HG03045 (cell line): ENCODE measurements around the gene RNU5D-1.
"Not testable (repeated sequence)": the region's sequence is repeated elsewhere in the genome, so short reads cannot be mapped to it uniquely, and the experiment has no call there.

Experiments
- ATAC-seq: cut with Tn5 transposase; IDR thresholded peaks from one replicate; pipeline ENCODE4 v1.9.1; 2021; ENCODE audit warnings: mild to moderate bottlenecking, moderate library complexity; ENCODE audit not compliant: unreplicated experiment

RNU5D-1 gene

GRCh38 chr1:44730741-44731512 lies at the start of gene RNU5D-1:
Gene RNU5D-1, minus strand, starts transcription at chr1:44731170.
- peak; percentile 69 for ATAC-seq

GRCh38 chr1:44780583-44781121 lies 49.7 kb upstream of the RNU5D-1 start:
- ATAC-seq, result no peak

GRCh38 chr1:44778705-44779576 lies 48.0 kb upstream of the RNU5D-1 start:
- ATAC-seq, result no peak

- ATAC-seq, result no peak
Measured at GRCh38 chr1:44777969-44778635, 47.1 kb upstream of the RNU5D-1 start.

- no peak for ATAC-seq
Measured at GRCh38 chr1:44777547-44777946, 46.6 kb upstream of the RNU5D-1 start.

GRCh38 chr1:44776730-44777068 lies 45.7 kb upstream of the RNU5D-1 start:
- no peak for ATAC-seq

GRCh38 chr1:44775930-44776729 lies 45.2 kb upstream of the RNU5D-1 start:
- ATAC-seq, result peak; percentile 6

- ATAC-seq, result peak; percentile 80
Measured at GRCh38 chr1:44775078-44775929, 44.3 kb upstream of the RNU5D-1 start, which contains the start of gene RPS8. Gene RPS8, plus strand, starts transcription at chr1:44775540. Its CDS starts 57 bp downstream, at chr1:44775597.

- ATAC-seq, result not testable (repeated sequence)
Measured at GRCh38 chr1:44766421-44766820, 35.5 kb upstream of the RNU5D-1 start.

- no peak for ATAC-seq
Measured at GRCh38 chr1:44760876-44761275, 29.9 kb upstream of the RNU5D-1 start.

- ATAC-seq, result no peak
Measured at GRCh38 chr1:44759077-44759476, 28.1 kb upstream of the RNU5D-1 start.

GRCh38 chr1:44757420-44757819 lies 26.4 kb upstream of the RNU5D-1 start:
- ATAC-seq, result no peak

GRCh38 chr1:44747878-44748277 lies 16.9 kb upstream of the RNU5D-1 start:
- ATAC-seq, result no peak

- no peak for ATAC-seq
Measured at GRCh38 chr1:44743211-44743610, 12.2 kb upstream of the RNU5D-1 start.

- ATAC-seq, result no peak
Measured at GRCh38 chr1:44740179-44740617, 9.2 kb upstream of the RNU5D-1 start.

GRCh38 chr1:44739307-44740178 lies 8.6 kb upstream of the RNU5D-1 start, which contains the start of gene KIF2C:
Gene KIF2C, plus strand, starts transcription at chr1:44739837. Its CDS starts 96 bp downstream, at chr1:44739933.
- peak; percentile 95 for ATAC-seq

- ATAC-seq, result not testable (repeated sequence)
Measured at GRCh38 chr1:44738953-44739306, 8.0 kb upstream of the RNU5D-1 start.

GRCh38 chr1:44735992-44736391 lies 5.0 kb upstream of the RNU5D-1 start:
- ATAC-seq, result no peak
